Measurements from ENCODE around the gene UNC79. TPM values are rescaled to one million over a fixed set of nuclear protein-coding genes. Genes with fewer than 3 reads are reported as not detected.

The UNC79 gene
- total RNA-seq, 1 experiment from 2014 or later = 0.07 TPM

DNA sequence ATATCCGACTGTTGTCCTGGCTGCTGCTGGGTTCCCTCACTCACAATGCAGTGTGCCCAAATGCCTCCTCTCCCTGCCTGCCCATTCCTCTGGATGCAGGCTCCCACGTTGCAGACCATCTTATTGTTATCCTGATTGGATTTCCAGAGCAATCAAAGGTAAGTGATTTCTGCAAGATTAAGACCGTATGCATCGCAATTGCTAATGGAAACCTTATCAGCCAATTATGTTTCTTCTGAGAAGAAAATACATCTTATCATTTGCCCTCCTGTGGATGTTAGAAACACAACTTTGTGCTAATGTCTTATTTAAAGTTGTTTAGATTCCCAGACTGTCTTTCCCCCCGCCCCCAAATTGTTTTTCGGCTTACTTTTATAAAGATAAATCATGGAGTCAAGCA, 259.4 kb downstream of the UNC79 start:
- Histone ChIP-seq H3K79me2 (ENCODE audit: low read depth) (no peaks in the 10 kb centered on the region), H3F3A (ENCODE audit: insufficient read depth, low read depth) (no peaks in the 10 kb centered on the region), H3K9me3 (ENCODE audit: insufficient read depth, low read depth) (no peaks in the 10 kb centered on the region), H3K4me2 (no peak overlapping the region), H3K36me3 (ENCODE audit: low read depth) (no peaks in the 10 kb centered on the region), H4K20me1 (ENCODE audit: insufficient read depth) (no peaks in the 10 kb centered on the region), H3K4me1 (replicated peaks; ENCODE audit: insufficient read depth) (no peaks in the 10 kb centered on the region), H3K9me2 (ENCODE audit: insufficient read depth) (no peaks in the 10 kb centered on the region), H3K27me3 (ENCODE audit: insufficient read depth, low read depth) (peaks cover 40% of the 10 kb centered on the region), H2AFZ (no peak overlapping the region), H3K4me3 (no peak overlapping the region), H3K27ac (no peak overlapping the region)
- ChIA-PET POLR2A (ENCODE audit: unreplicated experiment) (no interaction called here), CTCF (no interaction called here)
- TF ChIP-seq EZH2 (IDR thresholded peaks at IDR 0.05; ENCODE audit: low read depth) = no peak
- TF ChIP-seq, protein P1, sequence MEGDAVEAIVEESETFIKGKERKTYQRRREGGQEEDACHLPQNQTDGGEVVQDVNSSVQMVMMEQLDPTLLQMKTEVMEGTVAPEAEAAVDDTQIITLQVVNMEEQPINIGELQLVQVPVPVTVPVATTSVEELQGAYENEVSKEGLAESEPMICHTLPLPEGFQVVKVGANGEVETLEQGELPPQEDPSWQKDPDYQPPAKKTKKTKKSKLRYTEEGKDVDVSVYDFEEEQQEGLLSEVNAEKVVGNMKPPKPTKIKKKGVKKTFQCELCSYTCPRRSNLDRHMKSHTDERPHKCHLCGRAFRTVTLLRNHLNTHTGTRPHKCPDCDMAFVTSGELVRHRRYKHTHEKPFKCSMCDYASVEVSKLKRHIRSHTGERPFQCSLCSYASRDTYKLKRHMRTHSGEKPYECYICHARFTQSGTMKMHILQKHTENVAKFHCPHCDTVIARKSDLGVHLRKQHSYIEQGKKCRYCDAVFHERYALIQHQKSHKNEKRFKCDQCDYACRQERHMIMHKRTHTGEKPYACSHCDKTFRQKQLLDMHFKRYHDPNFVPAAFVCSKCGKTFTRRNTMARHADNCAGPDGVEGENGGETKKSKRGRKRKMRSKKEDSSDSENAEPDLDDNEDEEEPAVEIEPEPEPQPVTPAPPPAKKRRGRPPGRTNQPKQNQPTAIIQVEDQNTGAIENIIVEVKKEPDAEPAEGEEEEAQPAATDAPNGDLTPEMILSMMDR (conservative IDR thresholded peaks at IDR 0.05) = no peak
- intact Hi-C loops (cut with micrococcal nuclease; ENCODE audit: unreplicated experiment) = no loop called here
- no peak for DNase-seq
- BruUV-seq (replicated peaks) = no TSS peak

DNA sequence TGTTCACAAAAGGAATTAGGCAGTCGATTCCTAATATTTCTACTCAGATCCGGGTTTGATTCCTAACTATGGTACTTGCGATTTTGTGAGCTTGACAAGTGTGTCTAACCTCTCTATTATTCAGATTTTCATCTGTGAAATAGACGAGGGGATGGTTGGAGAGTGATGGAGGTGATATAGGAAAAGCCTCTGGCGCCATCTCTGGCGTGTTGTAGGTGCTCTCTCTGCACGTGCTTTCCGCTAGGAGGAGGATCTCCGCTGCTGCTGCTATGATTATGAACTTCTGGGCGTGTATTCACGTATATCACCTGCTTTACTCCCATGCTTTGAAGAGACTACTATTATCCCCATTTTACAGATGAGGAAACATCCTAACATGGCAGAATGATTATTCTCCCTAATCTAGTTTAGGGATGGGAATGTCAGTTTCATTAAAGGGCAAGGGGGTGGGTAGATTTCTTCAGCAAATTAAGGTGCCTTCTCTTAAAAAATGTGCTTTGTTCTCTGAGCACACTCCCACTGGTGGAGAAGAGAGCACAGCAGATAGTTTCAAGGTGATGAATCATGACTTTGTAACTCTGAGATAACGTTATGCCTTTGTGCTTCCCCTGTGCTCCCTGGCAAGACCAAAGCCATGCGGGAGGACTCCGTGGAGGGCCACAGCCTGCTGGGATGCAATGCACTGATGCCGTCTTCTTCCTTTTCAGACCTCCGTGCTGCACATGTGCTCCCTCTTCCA, 260.5 kb downstream of the UNC79 start:
- no peak overlapping the region for H3K4me3 ChIP-seq
- TF ChIP-seq, protein P1 (conservative IDR thresholded peaks at IDR 0.05) = no peak
- ChIA-PET POLR2A (ENCODE audit: unreplicated experiment) (no interaction called here), CTCF (no interaction called here)
- peaks cover 40% of the 10 kb centered on the region for H3K27me3 ChIP-seq (ENCODE audit: insufficient read depth, low read depth)
- no peak for DNase-seq
- no peak overlapping the region for H3K4me2 ChIP-seq
- H3K27ac ChIP-seq = no peak overlapping the region
- H3K36me3 ChIP-seq (ENCODE audit: low read depth) = no peaks in the 10 kb centered on the region
- H4K20me1 ChIP-seq (ENCODE audit: insufficient read depth) = no peaks in the 10 kb centered on the region
- no peak overlapping the region for H2AFZ ChIP-seq
- H3K4me1 ChIP-seq (replicated peaks; ENCODE audit: insufficient read depth) = no peaks in the 10 kb centered on the region
- no peaks in the 10 kb centered on the region for H3K9me3 ChIP-seq (ENCODE audit: insufficient read depth, low read depth)
- no TSS peak for BruUV-seq (replicated peaks)
- no peaks in the 10 kb centered on the region for H3K79me2 ChIP-seq (ENCODE audit: low read depth)
- no peaks in the 10 kb centered on the region for H3F3A ChIP-seq (ENCODE audit: insufficient read depth, low read depth)
- no peaks in the 10 kb centered on the region for H3K9me2 ChIP-seq (ENCODE audit: insufficient read depth)
- intact Hi-C loops (cut with micrococcal nuclease; ENCODE audit: unreplicated experiment) = no loop called here

DNA sequence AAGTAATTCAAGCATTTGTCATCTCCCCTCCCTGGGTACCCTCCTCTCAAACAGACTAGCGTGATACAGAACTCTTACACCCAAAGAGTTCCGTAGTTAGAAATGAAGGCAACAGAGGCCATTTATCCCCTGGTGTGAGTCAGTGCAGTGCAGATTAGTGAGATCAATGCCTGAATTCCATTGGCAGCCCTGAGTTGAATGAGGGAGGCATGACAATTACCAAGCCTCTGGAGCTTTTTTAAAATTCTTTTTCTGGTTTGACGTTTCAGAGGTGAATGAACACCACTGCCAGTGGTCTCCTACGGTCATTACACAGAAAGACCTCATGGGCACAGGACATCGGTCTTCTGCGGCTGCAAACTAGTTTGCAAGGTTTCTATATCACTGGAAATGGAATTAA, 263.2 kb downstream of the UNC79 start:
- no TSS peak for BruUV-seq (replicated peaks)
- no peak overlapping the region for H3K4me2 ChIP-seq
- ChIA-PET CTCF (no interaction called here), POLR2A (ENCODE audit: unreplicated experiment) (no interaction called here)
- TF ChIP-seq EZH2 (IDR thresholded peaks at IDR 0.05; ENCODE audit: low read depth) = no peak
- TF ChIP-seq, protein P1 (conservative IDR thresholded peaks at IDR 0.05) = no peak
- H3K36me3 ChIP-seq (ENCODE audit: low read depth) = no peaks in the 10 kb centered on the region
- no peak for DNase-seq
- H3K4me3 ChIP-seq = no peak overlapping the region
- no peaks in the 10 kb centered on the region for H3K9me2 ChIP-seq (ENCODE audit: insufficient read depth)
- no peaks in the 10 kb centered on the region for H3F3A ChIP-seq (ENCODE audit: insufficient read depth, low read depth)
- no peaks in the 10 kb centered on the region for H4K20me1 ChIP-seq (ENCODE audit: insufficient read depth)
- H3K79me2 ChIP-seq (ENCODE audit: low read depth) = no peaks in the 10 kb centered on the region
- no peaks in the 10 kb centered on the region for H3K4me1 ChIP-seq (replicated peaks; ENCODE audit: insufficient read depth)
- H3K9me3 ChIP-seq (ENCODE audit: insufficient read depth, low read depth) = no peaks in the 10 kb centered on the region
- no peak overlapping the region for H2AFZ ChIP-seq
- intact Hi-C loops (cut with micrococcal nuclease; ENCODE audit: unreplicated experiment) = no loop called here
- H3K27me3 ChIP-seq (ENCODE audit: insufficient read depth, low read depth) = peaks cover 27% of the 10 kb centered on the region
- H3K27ac ChIP-seq = no peak overlapping the region

Data from PC-9 (cell line).